Measurements from ENCODE around the gene SOX3.

SOX3 gene

DNA sequence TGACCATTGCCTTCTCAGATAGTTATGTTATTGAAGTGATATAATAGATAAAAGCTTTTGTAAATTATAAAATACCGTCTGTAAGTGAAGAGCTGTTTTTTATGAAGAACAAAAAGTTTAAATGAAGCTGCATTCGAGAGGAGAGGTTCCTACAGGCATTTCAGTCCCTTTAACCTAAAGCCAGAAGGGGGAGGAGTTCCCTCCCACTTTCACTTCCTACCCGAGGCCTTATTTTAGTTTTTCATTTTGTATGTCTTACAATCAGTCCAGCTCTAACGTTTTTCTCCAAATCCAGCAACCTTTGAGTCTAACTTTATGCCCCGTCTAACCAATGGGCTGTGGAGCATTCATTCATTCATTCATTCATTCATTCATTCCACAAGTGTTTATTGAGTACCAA is 16.5 kb upstream of the SOX3 start:
- CTCF ChIA-PET = interaction anchor here (0.5 kb wide), 1 partner anchor 15 kb away, joined by 3 read pairs; no protein-coding TSS in a partner anchor

GRCh38 chrX:140514554-140514953 is 9.7 kb upstream of the SOX3 start:
- POLR2A ChIA-PET = no interaction called here
- no peak for DNase-seq (ENCODE audit: extremely low spot score)
- CTCF ChIA-PET = no interaction called here
- TF ChIP-seq HDGF (IDR thresholded peaks at IDR 0.05; ENCODE audit: borderline replicate concordance) (no peak), TARDBP (IDR thresholded peaks at IDR 0.05) (no peak), FOXA1 (IDR thresholded peaks at IDR 0.05) (no peak), L3MBTL2 (conservative IDR thresholded peaks at IDR 0.05) (no peak), LEF1 (IDR thresholded peaks at IDR 0.05; ENCODE audit: borderline replicate concordance) (no peak), SUZ12 (IDR thresholded peaks at IDR 0.05) (no peak), ARNT (IDR thresholded peaks at IDR 0.05) (no peak), PKNOX1 (IDR thresholded peaks at IDR 0.05) (no peak), BHLHE40 (IDR thresholded peaks at IDR 0.05; ENCODE audit: borderline replicate concordance) (no peak), ELF4 (IDR thresholded peaks at IDR 0.05) (no peak), NFRKB (IDR thresholded peaks at IDR 0.05) (no peak), ZNF384 (IDR thresholded peaks at IDR 0.05) (no peak), CTBP1 (IDR thresholded peaks at IDR 0.05; ENCODE audit: borderline replicate concordance) (no peak), FOXK2 (IDR thresholded peaks at IDR 0.05) (no peak), SP1 (IDR thresholded peaks at IDR 0.05) (no peak), FOXM1 (IDR thresholded peaks at IDR 0.05; ENCODE audit: borderline replicate concordance) (no peak)

More for the DNA sequence above, 16.5 kb upstream of the SOX3 start:
- TF ChIP-seq ZNF384 (IDR thresholded peaks at IDR 0.05) (no peak), BHLHE40 (IDR thresholded peaks at IDR 0.05; ENCODE audit: borderline replicate concordance) (no peak), FOXK2 (IDR thresholded peaks at IDR 0.05) (no peak), HDGF (IDR thresholded peaks at IDR 0.05; ENCODE audit: borderline replicate concordance) (no peak), CTBP1 (IDR thresholded peaks at IDR 0.05; ENCODE audit: borderline replicate concordance) (no peak), LEF1 (IDR thresholded peaks at IDR 0.05; ENCODE audit: borderline replicate concordance) (no peak), FOXM1 (IDR thresholded peaks at IDR 0.05; ENCODE audit: borderline replicate concordance) (no peak), SP1 (IDR thresholded peaks at IDR 0.05) (no peak), FOXA1 (IDR thresholded peaks at IDR 0.05) (no peak), ARNT (IDR thresholded peaks at IDR 0.05) (no peak), NFRKB (IDR thresholded peaks at IDR 0.05) (no peak), SUZ12 (IDR thresholded peaks at IDR 0.05) (no peak)
- no peak for DNase-seq (ENCODE audit: extremely low spot score)
- POLR2A ChIA-PET = no interaction called here

- TF ChIP-seq FOXM1 (IDR thresholded peaks at IDR 0.05; ENCODE audit: borderline replicate concordance) (no peak), PKNOX1 (IDR thresholded peaks at IDR 0.05) (no peak), FOXA1 (IDR thresholded peaks at IDR 0.05) (no peak), NFRKB (IDR thresholded peaks at IDR 0.05) (no peak), LEF1 (IDR thresholded peaks at IDR 0.05; ENCODE audit: borderline replicate concordance) (no peak), ZNF384 (IDR thresholded peaks at IDR 0.05) (no peak), ARNT (IDR thresholded peaks at IDR 0.05) (no peak), L3MBTL2 (conservative IDR thresholded peaks at IDR 0.05) (no peak), BHLHE40 (IDR thresholded peaks at IDR 0.05; ENCODE audit: borderline replicate concordance) (no peak)
- ChIA-PET POLR2A (no interaction called here), CTCF (no interaction called here)
- DNase-seq (ENCODE audit: extremely low spot score) = no peak
Measured at GRCh38 chrX:140510895-140511295, 6.0 kb upstream of the SOX3 start.

- TF ChIP-seq NFRKB (IDR thresholded peaks at IDR 0.05) (no peak), ARNT (IDR thresholded peaks at IDR 0.05) (no peak), TARDBP (IDR thresholded peaks at IDR 0.05) (no peak), HDGF (IDR thresholded peaks at IDR 0.05; ENCODE audit: borderline replicate concordance) (no peak), FOXK2 (IDR thresholded peaks at IDR 0.05) (no peak), CTBP1 (IDR thresholded peaks at IDR 0.05; ENCODE audit: borderline replicate concordance) (no peak), PKNOX1 (IDR thresholded peaks at IDR 0.05) (no peak), L3MBTL2 (conservative IDR thresholded peaks at IDR 0.05) (no peak), FOXM1 (IDR thresholded peaks at IDR 0.05; ENCODE audit: borderline replicate concordance) (no peak), FOXA1 (IDR thresholded peaks at IDR 0.05) (no peak), BHLHE40 (IDR thresholded peaks at IDR 0.05; ENCODE audit: borderline replicate concordance) (no peak), ZNF384 (IDR thresholded peaks at IDR 0.05) (no peak), SUZ12 (IDR thresholded peaks at IDR 0.05) (no peak), LEF1 (IDR thresholded peaks at IDR 0.05; ENCODE audit: borderline replicate concordance) (no peak), ELF4 (IDR thresholded peaks at IDR 0.05) (no peak), SP1 (IDR thresholded peaks at IDR 0.05) (no peak)
- no peak for DNase-seq (ENCODE audit: extremely low spot score)
- CTCF ChIA-PET = no interaction called here
- POLR2A ChIA-PET = no interaction called here
Measured at GRCh38 chrX:140510306-140510676, 5.4 kb upstream of the SOX3 start.

DNA sequence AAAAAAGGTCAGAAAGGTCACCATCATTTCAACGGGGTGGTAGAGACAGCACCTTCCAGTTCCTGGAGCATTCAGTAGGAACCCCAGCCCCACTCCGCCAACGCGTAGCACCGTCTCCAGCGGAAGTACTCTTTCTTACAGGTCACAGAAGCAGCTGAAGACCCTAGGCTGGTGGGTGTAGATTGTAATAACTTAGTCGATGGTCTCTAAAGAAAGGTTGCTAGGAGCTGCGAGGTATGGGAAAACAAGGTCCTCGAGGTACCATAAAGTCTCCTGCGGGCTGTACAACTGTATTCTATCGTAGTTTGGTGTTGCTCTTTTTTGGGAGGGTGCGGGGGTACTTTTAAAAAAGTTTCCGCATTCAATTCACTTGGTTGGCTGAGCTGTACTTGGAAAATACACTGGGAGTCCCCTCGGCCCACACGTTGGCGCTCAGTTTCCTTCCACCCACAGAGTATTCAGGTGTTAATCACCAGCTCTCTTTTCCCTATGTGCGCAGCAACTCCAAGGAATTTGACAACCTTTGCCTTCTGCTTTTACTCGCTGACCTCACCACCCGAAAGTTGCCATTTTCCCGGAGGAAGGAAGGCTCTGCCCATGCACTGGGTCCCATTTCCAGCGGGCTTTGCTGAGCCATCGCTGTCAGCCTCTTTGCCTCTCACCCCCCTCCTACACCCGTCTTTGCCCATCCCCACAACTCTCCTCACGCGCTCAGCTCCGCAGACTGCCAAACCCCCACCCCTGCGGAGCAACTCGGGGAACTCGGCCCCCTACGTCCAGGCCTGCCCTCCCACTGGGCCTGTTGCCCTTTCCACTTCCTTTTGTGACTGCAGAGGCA is 4.8 kb upstream of the SOX3 start:
- CTCF ChIA-PET = no interaction called here
- no peak for DNase-seq (ENCODE audit: extremely low spot score)
- POLR2A ChIA-PET = no interaction called here
- no peak for TF ChIP-seq FOXM1 (IDR thresholded peaks at IDR 0.05; ENCODE audit: borderline replicate concordance)
- TF ChIP-seq BHLHE40 (IDR thresholded peaks at IDR 0.05; ENCODE audit: borderline replicate concordance) = no peak
- no peak for TF ChIP-seq ARNT (IDR thresholded peaks at IDR 0.05)
- no peak for TF ChIP-seq FOXK2 (IDR thresholded peaks at IDR 0.05)
- no peak for TF ChIP-seq ELF4 (IDR thresholded peaks at IDR 0.05)
- no peak for TF ChIP-seq LEF1 (IDR thresholded peaks at IDR 0.05; ENCODE audit: borderline replicate concordance)
- TF ChIP-seq CTBP1 (IDR thresholded peaks at IDR 0.05; ENCODE audit: borderline replicate concordance) = no peak
- no peak for TF ChIP-seq FOXA1 (IDR thresholded peaks at IDR 0.05)
- TF ChIP-seq HDGF (IDR thresholded peaks at IDR 0.05; ENCODE audit: borderline replicate concordance) = no peak
- no peak for TF ChIP-seq SUZ12 (IDR thresholded peaks at IDR 0.05)
- no peak for TF ChIP-seq L3MBTL2 (conservative IDR thresholded peaks at IDR 0.05)
- TF ChIP-seq NFRKB (IDR thresholded peaks at IDR 0.05) = no peak
- no peak for TF ChIP-seq TARDBP (IDR thresholded peaks at IDR 0.05)
- no peak for TF ChIP-seq PKNOX1 (IDR thresholded peaks at IDR 0.05)
- TF ChIP-seq SP1 (IDR thresholded peaks at IDR 0.05) = no peak
- TF ChIP-seq ZNF384 (IDR thresholded peaks at IDR 0.05) = no peak
